Measurements from ENCODE around the gene LST1. TPM values are rescaled to one million over a fixed set of nuclear protein-coding genes. Genes with fewer than 3 reads are reported as not detected.

The LST1 gene
- total RNA-seq, 4 donors from 2014 or later = 3.7 to 72.9 (median 6.7) TPM

DNA sequence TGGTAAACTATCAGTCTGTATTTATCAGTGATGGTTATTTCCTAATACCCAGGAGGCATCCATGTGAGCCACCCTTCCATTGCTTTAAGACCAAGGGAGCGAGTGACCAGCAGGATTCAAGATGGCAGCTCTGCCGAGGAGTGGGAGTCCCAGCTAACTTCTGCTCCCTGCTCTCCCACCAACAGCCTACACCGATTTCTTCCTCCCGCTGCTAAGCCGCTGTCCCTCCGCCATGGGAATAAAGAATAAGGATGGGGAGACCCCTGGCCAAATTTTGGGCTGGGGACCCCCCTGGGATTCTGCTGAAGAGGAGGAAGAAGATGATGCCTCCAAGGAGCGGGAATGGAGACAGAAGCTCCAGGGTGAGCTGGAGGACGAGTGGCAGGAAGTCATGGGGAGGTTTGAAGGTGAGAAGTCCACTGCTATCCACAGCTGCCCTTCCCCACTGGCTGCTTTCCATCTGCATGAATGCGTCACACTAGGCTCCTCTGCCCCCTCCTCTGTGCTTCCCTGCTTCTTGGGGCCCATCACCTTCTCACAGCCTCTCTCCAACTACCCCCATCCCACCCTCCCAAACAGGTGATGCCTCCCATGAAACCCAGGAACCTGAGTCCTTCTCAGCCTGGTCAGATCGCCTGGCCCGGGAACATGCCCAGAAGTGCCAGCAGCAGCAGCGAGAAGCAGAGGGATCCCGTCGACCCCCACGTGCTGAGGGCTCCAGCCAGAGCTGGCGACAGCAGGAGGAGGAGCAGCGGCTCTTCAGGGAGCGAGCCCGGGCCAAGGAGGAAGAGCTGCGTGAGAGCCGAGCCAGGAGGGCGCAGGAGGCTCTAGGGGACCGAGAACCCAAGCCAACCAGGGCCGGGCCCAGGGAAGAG is 28.4 kb upstream of the LST1 start:
- H3K27ac ChIP-seq = no peak overlapping the region
- TF ChIP-seq, protein P1, sequence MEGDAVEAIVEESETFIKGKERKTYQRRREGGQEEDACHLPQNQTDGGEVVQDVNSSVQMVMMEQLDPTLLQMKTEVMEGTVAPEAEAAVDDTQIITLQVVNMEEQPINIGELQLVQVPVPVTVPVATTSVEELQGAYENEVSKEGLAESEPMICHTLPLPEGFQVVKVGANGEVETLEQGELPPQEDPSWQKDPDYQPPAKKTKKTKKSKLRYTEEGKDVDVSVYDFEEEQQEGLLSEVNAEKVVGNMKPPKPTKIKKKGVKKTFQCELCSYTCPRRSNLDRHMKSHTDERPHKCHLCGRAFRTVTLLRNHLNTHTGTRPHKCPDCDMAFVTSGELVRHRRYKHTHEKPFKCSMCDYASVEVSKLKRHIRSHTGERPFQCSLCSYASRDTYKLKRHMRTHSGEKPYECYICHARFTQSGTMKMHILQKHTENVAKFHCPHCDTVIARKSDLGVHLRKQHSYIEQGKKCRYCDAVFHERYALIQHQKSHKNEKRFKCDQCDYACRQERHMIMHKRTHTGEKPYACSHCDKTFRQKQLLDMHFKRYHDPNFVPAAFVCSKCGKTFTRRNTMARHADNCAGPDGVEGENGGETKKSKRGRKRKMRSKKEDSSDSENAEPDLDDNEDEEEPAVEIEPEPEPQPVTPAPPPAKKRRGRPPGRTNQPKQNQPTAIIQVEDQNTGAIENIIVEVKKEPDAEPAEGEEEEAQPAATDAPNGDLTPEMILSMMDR (IDR thresholded peaks at IDR 0.05) = no peak
- TF ChIP-seq POLR2AphosphoS5 (IDR thresholded peaks at IDR 0.05) = no peak
- no peak for TF ChIP-seq POLR2A (IDR thresholded peaks at IDR 0.05)
- TF ChIP-seq EP300 (IDR thresholded peaks at IDR 0.05) = no peak
- 71% methylated on average over 14 of the region's 24 CpGs for whole genome bisulfite sequencing

DNA sequence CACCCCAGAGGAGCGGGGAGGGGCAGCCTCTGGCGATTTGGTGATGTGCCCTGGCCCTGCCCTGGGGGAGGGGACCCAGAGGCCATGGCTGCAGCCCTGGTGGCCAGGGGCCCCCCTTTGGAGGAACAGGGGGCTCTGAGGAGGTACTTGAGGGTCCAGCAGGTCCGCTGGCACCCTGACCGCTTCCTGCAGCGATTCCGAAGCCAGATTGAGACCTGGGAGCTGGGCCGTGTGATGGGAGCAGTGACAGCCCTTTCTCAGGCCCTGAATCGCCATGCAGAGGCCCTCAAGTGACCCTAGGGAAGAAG is 27.8 kb upstream of the LST1 start:
- H3K27me3 ChIP-seq = no peaks in the 10 kb centered on the region
- H3K9me3 ChIP-seq = no peaks in the 10 kb centered on the region
- DNase-seq (ENCODE audit: low spot score in 2 of 2) = no peak
- WGBS = 69% methylated on average over 4 of the region's 8 CpGs
- H3K36me3 ChIP-seq = peaks cover 50% of the 10 kb centered on the region
- no peak for TF ChIP-seq POLR2AphosphoS5 (IDR thresholded peaks at IDR 0.05)
- no peak for TF ChIP-seq POLR2A (IDR thresholded peaks at IDR 0.05)
- TF ChIP-seq, protein P1 (IDR thresholded peaks at IDR 0.05) = no peak
- TF ChIP-seq EP300 (IDR thresholded peaks at IDR 0.05) = no peak
- no peak overlapping the region for H3K4me3 ChIP-seq
- peaks cover 26% of the 10 kb centered on the region for H3K4me1 ChIP-seq
- H3K27ac ChIP-seq = no peak overlapping the region

More for the DNA sequence above, 28.4 kb upstream of the LST1 start:
- DNase-seq (ENCODE audit: low spot score in 2 of 2) = no peak
- no peaks in the 10 kb centered on the region for H3K9me3 ChIP-seq
- H3K4me3 ChIP-seq = no peak overlapping the region
- peaks cover 26% of the 10 kb centered on the region for H3K4me1 ChIP-seq
- no peaks in the 10 kb centered on the region for H3K27me3 ChIP-seq
- H3K36me3 ChIP-seq = peaks cover 52% of the 10 kb centered on the region

- Histone ChIP-seq H3K4me3 (no peak overlapping the region), H3K27me3 (no peaks in the 10 kb centered on the region), H3K4me1 (peaks cover 29% of the 10 kb centered on the region), H3K27ac (no peak overlapping the region), H3K9me3 (no peaks in the 10 kb centered on the region), H3K36me3 (peaks cover 45% of the 10 kb centered on the region)
- WGBS = 72% methylated on average over 14 of the region's 14 CpGs
- TF ChIP-seq EP300 (IDR thresholded peaks at IDR 0.05) (no peak), POLR2A (IDR thresholded peaks at IDR 0.05) (no peak), POLR2AphosphoS5 (IDR thresholded peaks at IDR 0.05) (no peak)
- TF ChIP-seq, protein P1 (IDR thresholded peaks at IDR 0.05) = no peak
- no peak for DNase-seq (ENCODE audit: low spot score in 2 of 2)
Observed at GRCh38 chr6:31558631-31559500, 27.2 kb upstream of the LST1 start.

DNA sequence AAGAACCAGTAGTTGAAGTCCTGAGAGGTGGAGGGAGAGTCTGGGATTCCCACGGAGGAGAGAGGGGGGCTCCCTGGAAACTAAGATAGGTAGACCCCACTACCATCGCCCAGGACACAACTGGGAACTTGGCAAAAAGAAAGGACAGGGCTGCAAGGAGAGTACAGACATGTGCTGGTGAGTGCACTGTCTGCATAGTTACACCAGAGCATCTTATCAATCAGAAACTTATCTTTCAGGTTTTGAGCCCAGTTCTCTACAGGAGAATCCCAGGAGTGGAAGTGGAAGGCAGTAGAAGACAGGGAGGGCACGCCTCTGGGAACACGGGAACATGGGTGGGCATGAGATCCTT is 26.5 kb upstream of the LST1 start:
- Histone ChIP-seq H3K36me3 (peaks cover 41% of the 10 kb centered on the region), H3K9me3 (no peaks in the 10 kb centered on the region), H3K27me3 (no peaks in the 10 kb centered on the region), H3K27ac (peak overlapping the region; percentile 13), H3K4me3 (no peak overlapping the region), H3K4me1 (peaks cover 29% of the 10 kb centered on the region)
- DNase-seq (ENCODE audit: low spot score in 2 of 2) = no peak
- WGBS = 67% methylated on average over 4 of the region's 4 CpGs
- TF ChIP-seq EP300 (IDR thresholded peaks at IDR 0.05) (no peak), POLR2A (IDR thresholded peaks at IDR 0.05) (no peak), POLR2AphosphoS5 (IDR thresholded peaks at IDR 0.05) (no peak)
- TF ChIP-seq, protein P1 (IDR thresholded peaks at IDR 0.05) = no peak

Measured in suprapubic skin (tissue), 4 donors.